Activated B cell treated with CpG ODN at 0.5 μM for 24 hours (primary cell): ENCODE results near the gene ACSM4. TPM values are rescaled to one million over a fixed set of nuclear protein-coding genes. Genes with fewer than 3 reads are reported as not detected.

ENCODE experiments used
- ATAC-seq: fragments of 200-7000 bp; cut with Tn5 transposase; one replicate; pipeline ENCODE4 v1.10.0; 2021; ENCODE audit warnings: low read depth, mild to moderate bottlenecking, moderate library complexity
- CTCF ChIA-PET: fragments of 350-600 bp; sonication (Branson Sonifier 250); formaldehyde crosslinking; loops from one replicate; lab custom pipeline; 2021; ENCODE audit warnings: antibody characterized with exemption; lab: Charles Lee
- POLR2A ChIA-PET: fragments of 350-600 bp; sonication (Branson Sonifier 250); formaldehyde crosslinking; loops from one replicate; lab custom pipeline; 2021; ENCODE audit warnings: antibody characterized with exemption; lab: Charles Lee
- DNase-seq: peaks from one replicate; pipeline ENCODE4 v3.0.0; 2022
- H3K27ac Mint-ChIP-seq: one replicate; pipeline ENCODE4 v1.8.0; 2020; ENCODE audit warnings: mixed read lengths
- H3K27me3 Mint-ChIP-seq: one replicate; pipeline ENCODE4 v1.8.0; 2021; ENCODE audit warnings: mixed read lengths
- H3K36me3 Mint-ChIP-seq: one replicate; pipeline ENCODE4 v1.8.0; 2021; ENCODE audit warnings: low read depth, mixed read lengths
- H3K4me1 Mint-ChIP-seq: one replicate; pipeline ENCODE4 v1.8.0; 2021; ENCODE audit warnings: mixed read lengths
- H3K4me3 Mint-ChIP-seq: one replicate; pipeline ENCODE4 v1.8.0; 2020; ENCODE audit warnings: mild to moderate bottlenecking, mixed read lengths
- H3K9me3 Mint-ChIP-seq: one replicate; pipeline ENCODE4 v1.8.0; 2020; ENCODE audit warnings: mixed read lengths
- intact Hi-C: fragments of 100-400 bp; cut with micrococcal nuclease; formaldehyde crosslinking; loops from one replicate; pipeline ENCODE4 v1.15.1; 2024
- total RNA-seq: library from RNA; stranded (reverse); gene quantifications from 2 replicates; pipeline ENCODE4 v1.2.3, GENCODE V29; 2022
- TF ChIP-seq, protein P1 (sequence below): fragments of 200-600 bp; IDR thresholded peaks from one replicate; pipeline ENCODE4 v1.8.0; 2022; ENCODE audit warnings: antibody characterized with exemption, mild to moderate bottlenecking

The ACSM4 gene
- total RNA-seq, 1 donor from 2014 or later: not detected

DNA sequence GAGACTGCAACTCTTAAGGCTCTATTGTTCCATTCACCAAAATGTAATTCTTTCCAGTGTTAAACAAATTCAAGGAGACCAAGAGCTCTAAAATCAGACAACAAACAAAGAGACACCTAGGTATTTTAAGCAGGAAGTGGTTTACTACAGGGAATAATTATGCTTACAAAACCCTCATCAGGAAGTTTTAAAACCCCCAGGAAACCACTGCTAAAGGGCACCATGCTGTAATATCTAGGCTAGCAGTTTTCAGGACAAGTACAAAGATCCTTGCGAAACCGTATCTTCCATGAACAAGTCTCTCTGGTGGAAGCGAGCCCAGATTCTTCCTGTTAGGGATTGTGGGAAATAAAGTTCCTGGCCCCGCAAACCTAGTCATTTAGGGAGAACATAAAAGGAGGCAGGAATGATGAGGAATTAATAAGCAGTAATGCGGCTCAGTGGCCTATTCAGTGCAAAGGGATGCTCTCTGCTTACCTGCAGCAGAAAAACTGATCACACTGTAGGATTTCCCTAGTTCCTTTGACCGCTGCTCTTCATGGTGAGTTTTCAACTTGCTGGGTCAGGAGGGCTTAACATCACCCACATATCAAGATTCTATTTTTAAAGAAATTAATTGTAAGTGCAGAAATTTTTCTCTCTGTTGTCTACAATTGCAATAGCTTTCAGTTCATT lies 42.8 kb downstream of the ACSM4 start:
- Mint-ChIP-seq H3K36me3 (no peaks in the 10 kb centered on the region), H3K27me3 (no peaks in the 10 kb centered on the region), H3K4me3 (no peak overlapping the region), H3K4me1 (no peaks in the 10 kb centered on the region), H3K27ac (no peak overlapping the region), H3K9me3 (peaks cover 11% of the 10 kb centered on the region)
- TF ChIP-seq, protein P1, sequence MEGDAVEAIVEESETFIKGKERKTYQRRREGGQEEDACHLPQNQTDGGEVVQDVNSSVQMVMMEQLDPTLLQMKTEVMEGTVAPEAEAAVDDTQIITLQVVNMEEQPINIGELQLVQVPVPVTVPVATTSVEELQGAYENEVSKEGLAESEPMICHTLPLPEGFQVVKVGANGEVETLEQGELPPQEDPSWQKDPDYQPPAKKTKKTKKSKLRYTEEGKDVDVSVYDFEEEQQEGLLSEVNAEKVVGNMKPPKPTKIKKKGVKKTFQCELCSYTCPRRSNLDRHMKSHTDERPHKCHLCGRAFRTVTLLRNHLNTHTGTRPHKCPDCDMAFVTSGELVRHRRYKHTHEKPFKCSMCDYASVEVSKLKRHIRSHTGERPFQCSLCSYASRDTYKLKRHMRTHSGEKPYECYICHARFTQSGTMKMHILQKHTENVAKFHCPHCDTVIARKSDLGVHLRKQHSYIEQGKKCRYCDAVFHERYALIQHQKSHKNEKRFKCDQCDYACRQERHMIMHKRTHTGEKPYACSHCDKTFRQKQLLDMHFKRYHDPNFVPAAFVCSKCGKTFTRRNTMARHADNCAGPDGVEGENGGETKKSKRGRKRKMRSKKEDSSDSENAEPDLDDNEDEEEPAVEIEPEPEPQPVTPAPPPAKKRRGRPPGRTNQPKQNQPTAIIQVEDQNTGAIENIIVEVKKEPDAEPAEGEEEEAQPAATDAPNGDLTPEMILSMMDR: no peak
- ATAC-seq (no peak), DNase-seq (no peak)
- intact Hi-C loops: no loop called here
- ChIA-PET POLR2A (no interaction called here), CTCF (no interaction called here)

DNA sequence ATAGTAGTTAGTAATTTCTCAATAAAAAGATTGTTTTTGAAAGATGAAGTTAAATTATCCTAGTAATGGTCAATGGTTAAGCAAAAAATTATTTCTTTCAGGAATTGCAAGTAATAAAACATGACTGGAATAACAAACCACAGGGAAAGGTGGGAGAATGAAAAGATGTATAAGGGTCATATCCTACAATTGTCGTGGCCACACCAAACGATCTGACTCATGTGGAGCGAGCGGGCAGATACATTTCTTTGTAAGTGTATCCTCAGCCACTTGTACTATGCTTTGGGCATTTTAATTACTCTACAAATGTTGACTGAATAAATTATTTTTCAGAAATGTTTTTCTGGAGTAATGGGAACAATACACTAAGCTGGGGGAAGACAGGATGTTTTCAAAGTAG lies 45.5 kb downstream of the ACSM4 start:
- CTCF ChIA-PET: no interaction called here
- intact Hi-C loops: no loop called here
- Mint-ChIP-seq H3K27ac (no peak overlapping the region), H3K36me3 (no peaks in the 10 kb centered on the region), H3K27me3 (peaks cover 10% of the 10 kb centered on the region), H3K9me3 (peaks cover 4% of the 10 kb centered on the region), H3K4me3 (no peak overlapping the region), H3K4me1 (no peaks in the 10 kb centered on the region)
- DNase-seq: no peak
- POLR2A ChIA-PET: no interaction called here
- TF ChIP-seq, protein P1: no peak
- no peak for ATAC-seq

DNA sequence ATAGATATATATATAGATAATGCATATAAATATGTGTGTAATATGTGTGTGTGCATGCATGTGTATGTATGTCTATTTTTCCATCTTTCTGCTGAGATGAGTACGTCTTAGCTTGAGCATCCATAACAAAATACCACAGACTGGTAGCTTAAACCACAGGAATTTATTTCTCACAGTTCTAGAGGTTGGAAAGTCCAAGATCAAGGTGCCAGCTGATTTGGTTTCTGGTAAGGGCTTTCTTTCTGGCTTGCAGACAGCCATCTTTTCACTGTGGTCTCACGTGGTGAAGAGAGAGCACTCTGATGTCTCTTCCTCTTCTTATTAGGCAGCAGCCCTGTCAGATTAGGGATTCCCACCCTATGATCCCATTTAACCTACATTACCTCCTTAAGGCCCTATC lies 47.3 kb downstream of the ACSM4 start:
- Mint-ChIP-seq H3K9me3 (no peaks in the 10 kb centered on the region), H3K27me3 (peaks cover 14% of the 10 kb centered on the region), H3K4me1 (no peaks in the 10 kb centered on the region), H3K36me3 (no peaks in the 10 kb centered on the region), H3K27ac (no peak overlapping the region), H3K4me3 (no peak overlapping the region)
- ChIA-PET CTCF (no interaction called here), POLR2A (no interaction called here)
- TF ChIP-seq, protein P1: no peak
- DNase-seq: no peak
- ATAC-seq: no peak
- intact Hi-C loops: no loop called here

DNA sequence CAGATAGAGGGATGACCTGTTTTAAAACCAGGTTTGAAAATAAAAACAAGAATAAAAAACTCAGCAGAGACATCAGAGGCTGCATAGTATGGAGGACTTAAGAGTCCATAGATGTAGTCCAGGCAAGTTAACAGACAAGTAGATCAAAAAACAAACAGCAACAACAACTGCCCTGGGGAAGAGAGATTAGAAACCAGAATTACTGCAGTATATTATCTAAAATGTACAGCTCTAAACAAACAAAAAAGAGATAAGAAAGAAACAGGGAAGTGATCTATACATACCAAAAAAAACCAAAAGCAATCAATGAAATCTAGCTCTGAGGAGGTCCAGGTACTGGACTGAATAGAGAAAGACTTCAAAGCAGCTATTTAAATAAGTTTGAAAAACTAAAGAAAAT lies 48.8 kb downstream of the ACSM4 start:
- H3K27ac Mint-ChIP-seq: no peak overlapping the region
- intact Hi-C loops: no loop called here
- H3K36me3 Mint-ChIP-seq: no peaks in the 10 kb centered on the region
- peaks cover 19% of the 10 kb centered on the region for H3K27me3 Mint-ChIP-seq
- H3K4me1 Mint-ChIP-seq: no peaks in the 10 kb centered on the region
- ChIA-PET POLR2A (no interaction called here), CTCF (no interaction called here)
- no peak overlapping the region for H3K4me3 Mint-ChIP-seq
- TF ChIP-seq, protein P1: no peak
- H3K9me3 Mint-ChIP-seq: no peaks in the 10 kb centered on the region
- DNase-seq (no peak), ATAC-seq (no peak)

DNA sequence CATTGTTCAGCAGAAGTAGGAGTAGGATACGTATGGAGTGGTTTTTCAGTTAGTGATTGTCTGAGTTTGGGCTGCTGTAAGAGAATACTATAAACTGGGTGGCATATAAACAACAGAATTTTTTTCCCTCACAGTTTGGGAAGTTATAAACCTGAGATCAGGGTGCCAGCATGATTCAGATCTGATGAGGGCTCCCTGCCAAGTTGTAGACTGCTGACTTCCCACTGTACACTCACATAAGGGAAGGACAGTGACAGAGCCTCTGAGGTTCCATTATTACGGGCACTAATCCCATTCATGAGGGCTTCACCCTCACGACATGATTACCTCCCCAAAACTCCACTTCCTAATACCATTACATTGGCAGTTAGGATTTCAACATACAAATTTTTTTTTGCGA lies 50.7 kb downstream of the ACSM4 start:
- Mint-ChIP-seq H3K4me1 (no peaks in the 10 kb centered on the region), H3K9me3 (no peaks in the 10 kb centered on the region), H3K36me3 (no peaks in the 10 kb centered on the region), H3K4me3 (no peak overlapping the region), H3K27me3 (peaks cover 19% of the 10 kb centered on the region), H3K27ac (no peak overlapping the region)
- ChIA-PET CTCF (no interaction called here), POLR2A (no interaction called here)
- DNase-seq: no peak
- no peak for ATAC-seq
- TF ChIP-seq, protein P1: no peak
- intact Hi-C loops: no loop called here
